Parathyroid adenoma (tissue), 2 donors: ENCODE measurements around the gene SEZ6L.

Experiments used
- H2AFZ ChIP-seq: fragments of 300-600 bp; sonication (generic); one replicate; pipeline ENCODE4 v1.7.0; 2017; ENCODE audit warnings: antibody characterized with exemption, mild to moderate bottlenecking
- H3K27ac ChIP-seq: fragments of 300-600 bp; sonication (generic); one replicate; pipeline ENCODE4 v1.7.0; 2017
- H3K27me3 ChIP-seq: fragments of 300-600 bp; sonication (generic); one replicate; pipeline ENCODE4 v1.7.0; 2017; ENCODE audit warnings: low read length; ENCODE audit not compliant: control insufficient read depth, insufficient read depth
- H3K36me3 ChIP-seq: fragments of 300-600 bp; sonication (generic); one replicate; pipeline ENCODE4 v1.7.0; 2017; ENCODE audit warnings: low read length; ENCODE audit not compliant: control insufficient read depth, insufficient read depth
- H3K4me1 ChIP-seq: fragments of 300-600 bp; sonication (generic); one replicate; pipeline ENCODE4 v1.7.0; 2017; ENCODE audit warnings: control low read depth
- H3K4me2 ChIP-seq: fragments of 300-600 bp; sonication (generic); one replicate; pipeline ENCODE4 v1.7.0; 2017; ENCODE audit warnings: low read length
- H3K4me3 ChIP-seq: fragments of 300-600 bp; sonication (generic); one replicate; pipeline ENCODE4 v1.7.0; 2017; ENCODE audit warnings: low read depth, low read length
- H3K79me2 ChIP-seq: fragments of 300-600 bp; sonication (generic); one replicate; pipeline ENCODE4 v1.7.0; 2017; ENCODE audit warnings: control low read depth
- H3K9ac ChIP-seq: fragments of 300-600 bp; sonication (generic); one replicate; pipeline ENCODE4 v1.7.0; 2017; ENCODE audit warnings: mild to moderate bottlenecking
- H3K9me3 ChIP-seq: fragments of 300-600 bp; sonication (generic); one replicate; pipeline ENCODE4 v1.7.0; 2017; ENCODE audit warnings: low read length; ENCODE audit not compliant: control insufficient read depth
- CTCF ChIP-seq: fragments of 300-600 bp; sonication (generic); IDR thresholded peaks from one replicate; pipeline ENCODE4 v1.7.0; 2017; ENCODE audit warnings: antibody characterized with exemption, mild to moderate bottlenecking
- donor health status: primary hyperparathyroidism.

The SEZ6L gene

GRCh38 chr22:26273011-26273675, 103.9 kb downstream of the SEZ6L start:
- no peaks in the 10 kb centered on the region for H3K27me3 ChIP-seq
- no peaks in the 10 kb centered on the region for H3K9me3 ChIP-seq
- no peaks in the 10 kb centered on the region for H3K4me1 ChIP-seq
- H3K4me2 ChIP-seq: no peak overlapping the region
- no peak overlapping the region for H3K27ac ChIP-seq
- H3K79me2 ChIP-seq: no peaks in the 10 kb centered on the region
- no peak overlapping the region for H3K9ac ChIP-seq
- H2AFZ ChIP-seq: no peak overlapping the region
- H3K4me3 ChIP-seq: no peak overlapping the region
- H3K36me3 ChIP-seq: no peaks in the 10 kb centered on the region
- no peak for TF ChIP-seq CTCF

GRCh38 chr22:26276529-26277160, 107.4 kb downstream of the SEZ6L start:
- Histone ChIP-seq H3K4me3 (no peak overlapping the region), H3K4me2 (no peak overlapping the region), H3K9ac (no peak overlapping the region), H3K79me2 (no peaks in the 10 kb centered on the region), H3K27ac (no peak overlapping the region), H3K36me3 (no peaks in the 10 kb centered on the region), H3K9me3 (no peaks in the 10 kb centered on the region), H2AFZ (no peak overlapping the region), H3K4me1 (no peaks in the 10 kb centered on the region), H3K27me3 (no peaks in the 10 kb centered on the region)
- TF ChIP-seq CTCF: no peak

GRCh38 chr22:26281941-26282340, 112.7 kb downstream of the SEZ6L start:
- no peaks in the 10 kb centered on the region for H3K9me3 ChIP-seq
- H3K79me2 ChIP-seq: no peaks in the 10 kb centered on the region
- H3K27ac ChIP-seq: no peak overlapping the region

GRCh38 chr22:26283330-26283729, 114.1 kb downstream of the SEZ6L start:
- Histone ChIP-seq H3K9ac (no peak overlapping the region), H3K79me2 (no peaks in the 10 kb centered on the region), H2AFZ (no peak overlapping the region), H3K4me2 (no peak overlapping the region), H3K36me3 (no peaks in the 10 kb centered on the region), H3K27me3 (no peaks in the 10 kb centered on the region), H3K4me1 (no peaks in the 10 kb centered on the region), H3K27ac (no peak overlapping the region), H3K4me3 (no peak overlapping the region), H3K9me3 (no peaks in the 10 kb centered on the region)
- no peak for TF ChIP-seq CTCF

More at GRCh38 chr22:26281941-26282340, 112.7 kb downstream of the SEZ6L start:
- H2AFZ ChIP-seq: no peak overlapping the region
- no peaks in the 10 kb centered on the region for H3K36me3 ChIP-seq
- H3K27me3 ChIP-seq: no peaks in the 10 kb centered on the region
- H3K4me3 ChIP-seq: no peak overlapping the region
- H3K4me1 ChIP-seq: no peaks in the 10 kb centered on the region
- no peak overlapping the region for H3K4me2 ChIP-seq
- no peak overlapping the region for H3K9ac ChIP-seq
- TF ChIP-seq CTCF: no peak

- Histone ChIP-seq H3K9me3 (no peaks in the 10 kb centered on the region), H3K27ac (no peak overlapping the region), H3K27me3 (no peaks in the 10 kb centered on the region), H3K4me2 (no peak overlapping the region), H2AFZ (no peak overlapping the region), H3K4me1 (no peaks in the 10 kb centered on the region), H3K79me2 (no peaks in the 10 kb centered on the region), H3K9ac (no peak overlapping the region), H3K4me3 (no peak overlapping the region), H3K36me3 (no peaks in the 10 kb centered on the region)
- no peak for TF ChIP-seq CTCF
These were observed 116.4 kb downstream of the SEZ6L start for GRCh38 chr22:26285632-26286031.
